IMR-90 (cell line): Measurements from ENCODE around the gene SLC9A9. TPM values are rescaled to one million over a fixed set of nuclear protein-coding genes. Genes with fewer than 3 reads are reported as not detected.
A peak's percentile ranks its signal among the peaks of the same experiment; 100 is the strongest.

Experiments used
- ATAC-seq: fragments of 200-7000 bp; cut with Tn5 transposase; 2 replicates; pipeline ENCODE4 v1.9.1; 2020; ENCODE audit warnings: low read depth, mild to moderate bottlenecking, moderate library complexity
- BruUV-seq: library from RNA; stranded (reverse); fragments of 400-500 nt; replicated peaks from 2 replicates; lab custom pipeline; 2021; lab: Mats Ljungman, UMichigan
- CTCF ChIA-PET: fragments of 300-600 bp; formaldehyde crosslinking; extraction: SDS; loops from one replicate; lab custom pipeline; 2021; ENCODE audit warnings: antibody characterized with exemption; lab: Yijun Ruan, JAX
- POLR2A ChIA-PET: fragments of 300-600 bp; sonication (Branson Sonifier 250); formaldehyde crosslinking; loops from one replicate; lab custom pipeline; 2022; ENCODE audit warnings: antibody characterized with exemption; ENCODE audit not compliant: unreplicated experiment; lab: Charles Lee
- DNase-seq: peaks from one replicate; pipeline ENCODE4 v3.0.0; 2013
- H2AFZ ChIP-seq: replicated peaks from 2 replicates; pipeline ENCODE3; 2013; ENCODE audit warnings: low read length, mild to moderate bottlenecking; ENCODE audit not compliant: poor library complexity
- H2AK5ac ChIP-seq: 2 replicates; pipeline ENCODE4 v1.6.1; 2013; ENCODE audit warnings: low read depth, low read length, inconsistent platforms
- H2AK9ac ChIP-seq: replicated peaks from 2 replicates; pipeline ENCODE3; 2013; ENCODE audit warnings: mild to moderate bottlenecking, low read depth, low read length, moderate library complexity; ENCODE audit not compliant: poor library complexity
- H2BK120ac ChIP-seq: 2 replicates; pipeline ENCODE4 v1.6.1; 2013; ENCODE audit warnings: low read depth, low read length, inconsistent platforms
- H2BK15ac ChIP-seq: 3 replicates; pipeline ENCODE4 v1.6.1; 2013; ENCODE audit warnings: low read depth, low read length, inconsistent platforms
- H2BK20ac ChIP-seq: 2 replicates; pipeline ENCODE4 v1.6.1; 2013; ENCODE audit warnings: low read depth, mild to moderate bottlenecking, inconsistent platforms, low read length, moderate library complexity
- H2BK5ac ChIP-seq: 2 replicates; pipeline ENCODE4 v1.6.1; 2013; ENCODE audit warnings: mild to moderate bottlenecking, low read depth, low read length, inconsistent platforms; ENCODE audit not compliant: poor library complexity, severe bottlenecking
- H3K14ac ChIP-seq: replicated peaks from 2 replicates; pipeline ENCODE4 v1.6.1; 2013; ENCODE audit warnings: low read depth, low read length, inconsistent platforms
- H3K18ac ChIP-seq: 2 replicates; pipeline ENCODE4 v1.6.1; 2013; ENCODE audit warnings: low read depth, low read length, control low read depth
- H3K23ac ChIP-seq: 2 replicates; pipeline ENCODE4 v1.6.1; 2013; ENCODE audit warnings: low read depth, low read length, inconsistent platforms
- H3K27ac ChIP-seq: 2 replicates; pipeline ENCODE4 v1.5.1; 2013; ENCODE audit warnings: mild to moderate bottlenecking, control low read depth, low read length; ENCODE audit not compliant: insufficient read depth
- H3K27me3 ChIP-seq: 2 replicates; pipeline ENCODE4 v1.6.1; 2013; ENCODE audit warnings: low read length; ENCODE audit not compliant: control insufficient read depth, insufficient read depth
- H3K36me3 ChIP-seq: 2 replicates; pipeline ENCODE4 v1.6.1; 2013; ENCODE audit warnings: low read length, mixed read lengths; ENCODE audit not compliant: control insufficient read depth, insufficient read depth
- H3K4ac ChIP-seq: 2 replicates; pipeline ENCODE4 v1.6.1; 2013; ENCODE audit warnings: low read depth, low read length, inconsistent platforms
- H3K4me1 ChIP-seq: 2 replicates; pipeline ENCODE4 v1.6.1; 2013; ENCODE audit warnings: low read length, mixed read lengths; ENCODE audit not compliant: control insufficient read depth, insufficient read depth
- H3K4me2 ChIP-seq: 2 replicates; pipeline ENCODE4 v1.6.1; 2013; ENCODE audit warnings: low read depth, mild to moderate bottlenecking, control low read depth, low read length, moderate library complexity
- H3K4me3 ChIP-seq: 2 replicates; pipeline ENCODE4 v1.5.1; 2013; ENCODE audit warnings: low read depth, mild to moderate bottlenecking, control low read depth, low read length, moderate library complexity; ENCODE audit not compliant: insufficient read depth
- H3K56ac ChIP-seq: 2 replicates; pipeline ENCODE4 v1.6.1; 2013; ENCODE audit warnings: low read length, inconsistent platforms; ENCODE audit not compliant: insufficient read depth; ENCODE audit errors: extremely low read depth
- H3K79me1 ChIP-seq, 2 experiments: 2 replicates each; pipeline ENCODE4 v1.6.1; 2013; ENCODE audit warnings: low read length in 2 of 2, inconsistent platforms in 1 of 2, low read depth in 1 of 2
- H3K9ac ChIP-seq: 2 replicates; pipeline ENCODE4 v1.6.1; 2013; ENCODE audit warnings: low read depth, low read length, control low read depth
- H3K9me1 ChIP-seq: 2 replicates; pipeline ENCODE4 v1.6.1; 2013; ENCODE audit warnings: low read length, inconsistent platforms; ENCODE audit not compliant: insufficient read depth
- H3K9me3 ChIP-seq: 2 replicates; pipeline ENCODE4 v1.6.1; 2013; ENCODE audit warnings: low read length; ENCODE audit not compliant: control insufficient read depth, insufficient read depth
- H4K20me1 ChIP-seq: 2 replicates; pipeline ENCODE4 v1.6.1; 2013; ENCODE audit warnings: low read length, inconsistent platforms; ENCODE audit not compliant: insufficient read depth
- H4K5ac ChIP-seq: 2 replicates; pipeline ENCODE4 v1.6.1; 2013; ENCODE audit warnings: mild to moderate bottlenecking, low read depth, low read length, control low read depth
- H4K8ac ChIP-seq, 2 experiments: 2 replicates each; pipeline ENCODE4 v1.6.1; 2013; ENCODE audit warnings: low read depth in 2 of 2, low read length in 2 of 2, control low read depth in 1 of 2, inconsistent platforms in 1 of 2
- H4K91ac ChIP-seq: 2 replicates; pipeline ENCODE4 v1.6.1; 2013; ENCODE audit warnings: low read depth, low read length, inconsistent platforms; ENCODE audit not compliant: insufficient read depth
- MAFK ChIP-seq: IDR thresholded peaks from 2 replicates; pipeline ENCODE4 v1.6.1; 2012; ENCODE audit warnings: low read depth, low read length, improper control_type of control experiment
- MXI1 ChIP-seq: IDR thresholded peaks from 2 replicates; pipeline ENCODE4 v1.6.1; 2012; ENCODE audit warnings: low read depth, mild to moderate bottlenecking, low read length, moderate library complexity, borderline replicate concordance
- dilution Hi-C: fragments of 300-500 bp; cut with HindIII; formaldehyde crosslinking; loops from one replicate; pipeline ENCODE4 v1.14.3; 2018; ENCODE audit warnings: low sequenced_read_pairs; ENCODE audit not compliant: unreplicated experiment
- in situ Hi-C: fragments of 300-500 bp; cut with MboI; formaldehyde crosslinking; loops from 3 replicates; pipeline ENCODE4 v1.14.3; 2019; ENCODE audit warnings: low sequenced_read_pairs, inconsistent platforms, mixed read lengths
- intact Hi-C: fragments of 100-400 bp; cut with micrococcal nuclease; formaldehyde crosslinking; loops from 2 replicates; pipeline ENCODE4 v1.10.0; 2022
- polyA plus RNA-seq, 3 experiments: library from polyadenylated mRNA; depleted of rRNA; stranded (reverse); fragments of >200 nt; gene quantifications; 2 replicates each; pipeline ENCODE4 v1.2.3, GENCODE V29; 2012; ENCODE audit warnings: low replicate concordance in 1 of 3
- total RNA-seq: library from RNA; depleted of rRNA; stranded (reverse); fragments of >200 nt; gene quantifications from 2 replicates; pipeline ENCODE4 v1.2.3, GENCODE V29; 2012

Gene SLC9A9
- total and polyA plus RNA-seq, 2 of the 4 experiments (the other 2 are of a cell fraction) = 1.4 to 2.3 TPM

GRCh38 chr3:143255739-143256138 lies 592.5 kb downstream of the SLC9A9 start:
- no peak overlapping the region for H3K4ac ChIP-seq
- no peaks in the 10 kb centered on the region for H3K27me3 ChIP-seq
- in situ Hi-C loops (no loop called here), intact Hi-C loops (no loop called here), dilution Hi-C loops (no loop called here)
- DNase-seq (no peak), ATAC-seq (no peak)
- H2BK15ac ChIP-seq = no peak overlapping the region
- H2BK120ac ChIP-seq = no peak overlapping the region
- no peak overlapping the region for H3K9ac ChIP-seq
- H4K5ac ChIP-seq = no peak overlapping the region
- H2AFZ ChIP-seq = no peak overlapping the region
- H3K27ac ChIP-seq = no peak overlapping the region
- H3K36me3 ChIP-seq = no peaks in the 10 kb centered on the region
- CTCF ChIA-PET = no interaction called here
- H3K18ac ChIP-seq = no peak overlapping the region
- no peak for TF ChIP-seq MXI1
- peak; percentile 98 for TF ChIP-seq MAFK
- no peak overlapping the region for H3K14ac ChIP-seq
- H2AK5ac ChIP-seq = no peak overlapping the region
- no peak overlapping the region for H3K4me3 ChIP-seq
- POLR2A ChIA-PET = no interaction called here
- H4K20me1 ChIP-seq = no peaks in the 10 kb centered on the region
- no peaks in the 10 kb centered on the region for H3K4me1 ChIP-seq
- H2AK9ac ChIP-seq = no peak overlapping the region
- no peaks in the 10 kb centered on the region for H3K9me1 ChIP-seq
- no TSS peak for BruUV-seq
- H2BK20ac ChIP-seq = no peak overlapping the region
- no peaks in the 10 kb centered on the region for H3K79me1 ChIP-seq
- H4K91ac ChIP-seq = no peak overlapping the region
- H4K8ac ChIP-seq = no peak overlapping the region
- H3K9me3 ChIP-seq = no peaks in the 10 kb centered on the region
- no peak overlapping the region for H3K56ac ChIP-seq
- no peak overlapping the region for H3K4me2 ChIP-seq
- no peak overlapping the region for H2BK5ac ChIP-seq
- no peak overlapping the region for H3K23ac ChIP-seq
